Heart left ventricle (tissue), 13 donors: Measurements from ENCODE around the gene NFIX.

Experiments
- POLR2A ChIP-seq, 2 donors: fragments of 450-650 bp; IDR thresholded peaks; one replicate each; pipeline ENCODE4 v1.6.1; 2017; ENCODE audit warnings: antibody characterized with exemption in 2 of 2, mild to moderate bottlenecking in 2 of 2, moderate library complexity in 2 of 2
- TF ChIP-seq, protein P1 (sequence below), 12 donors: fragments of 200-600 bp; sonication (generic) in 4 of 12; IDR thresholded peaks; one replicate each; pipeline versions ENCODE4 v1.5.0 to v1.8.0; 2018 to 2022; ENCODE audit warnings: antibody characterized with exemption in 12 of 12, mild to moderate bottlenecking in 5 of 12
- donor health status: ischemic (EF 13 %, LVEDD 7.1; RV severe dilation, severe dysfunction).
- donor health status: DM: no; HTN: yes; CAD: no.
- donor health status: DM: no; HTN: no; CAD: no.
- donor health status: ischemic (EF 25% LVEDD 6.9; RV normal size, moderate dysfunction).
- donor health status: ischemic (EF 25% LVEDD 5.7; RV mildly dilated, moderate dysfunction).
- donor health status: ischemic (EF 35%, LVEDD 5.7; RV mildly dilated, moderate dysfunction).
- donor health status: nonischemic (EF 11% LVEDD 7.7; RV severe dilation, severe dysfunction).
- donor health status: DM: yes; HTN: yes; CAD: no.
- donor health status: PGD.
- donor health status: ischemic (EF 29% LVEDD 5.4; RV normal size, mild dysfunction).
- donor health status: nonischemic (EF 23%, LVEDD 6.1; RV moderate dilation, normal function).

DNA sequence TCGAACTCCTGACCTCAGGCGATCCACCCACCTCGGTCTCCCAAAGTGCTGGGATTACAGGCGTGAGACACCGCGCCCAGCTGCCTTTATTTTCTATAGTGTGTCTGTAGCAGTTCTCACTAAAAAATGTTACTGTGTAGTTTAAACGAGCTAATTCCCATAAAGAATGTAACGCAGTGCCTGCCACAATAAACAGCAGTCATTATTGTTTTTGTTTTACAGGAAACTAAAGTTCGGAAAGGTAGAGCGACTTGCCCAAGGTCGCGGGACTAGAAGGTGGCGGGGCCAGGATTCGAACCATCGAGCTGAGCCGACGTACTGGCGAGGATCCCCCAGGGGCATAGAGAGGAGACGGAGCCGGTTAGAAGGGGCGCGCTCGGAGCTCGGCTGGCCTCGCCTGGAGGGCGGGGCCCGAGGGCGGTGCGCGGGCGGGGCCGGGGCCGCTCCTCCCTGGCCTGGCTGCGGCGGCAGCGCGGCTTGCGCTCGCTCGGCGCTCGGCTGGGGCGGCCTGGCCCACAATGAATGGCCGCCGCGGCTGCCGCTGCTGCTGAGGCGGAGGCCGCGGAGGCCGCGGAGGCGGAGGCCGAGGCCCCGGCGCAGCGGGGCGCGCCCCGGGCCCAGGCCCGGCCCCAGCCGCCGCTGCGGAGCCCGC, 122.6 kb downstream of the NFIX start, which contains the start of gene NACC1:
- TF ChIP-seq, protein P1, sequence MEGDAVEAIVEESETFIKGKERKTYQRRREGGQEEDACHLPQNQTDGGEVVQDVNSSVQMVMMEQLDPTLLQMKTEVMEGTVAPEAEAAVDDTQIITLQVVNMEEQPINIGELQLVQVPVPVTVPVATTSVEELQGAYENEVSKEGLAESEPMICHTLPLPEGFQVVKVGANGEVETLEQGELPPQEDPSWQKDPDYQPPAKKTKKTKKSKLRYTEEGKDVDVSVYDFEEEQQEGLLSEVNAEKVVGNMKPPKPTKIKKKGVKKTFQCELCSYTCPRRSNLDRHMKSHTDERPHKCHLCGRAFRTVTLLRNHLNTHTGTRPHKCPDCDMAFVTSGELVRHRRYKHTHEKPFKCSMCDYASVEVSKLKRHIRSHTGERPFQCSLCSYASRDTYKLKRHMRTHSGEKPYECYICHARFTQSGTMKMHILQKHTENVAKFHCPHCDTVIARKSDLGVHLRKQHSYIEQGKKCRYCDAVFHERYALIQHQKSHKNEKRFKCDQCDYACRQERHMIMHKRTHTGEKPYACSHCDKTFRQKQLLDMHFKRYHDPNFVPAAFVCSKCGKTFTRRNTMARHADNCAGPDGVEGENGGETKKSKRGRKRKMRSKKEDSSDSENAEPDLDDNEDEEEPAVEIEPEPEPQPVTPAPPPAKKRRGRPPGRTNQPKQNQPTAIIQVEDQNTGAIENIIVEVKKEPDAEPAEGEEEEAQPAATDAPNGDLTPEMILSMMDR (IDR thresholded peaks at IDR 0.05) = no peak
- no peak for TF ChIP-seq POLR2A (IDR thresholded peaks at IDR 0.05)
